Measurements from ENCODE around the gene HS6ST2.

The HS6ST2 gene

GRCh38 chrX:132916349-132916748 lies 42.1 kb downstream of the HS6ST2 start:
- no peak for TF ChIP-seq ZNF521 (tag by site-specific recombination; IDR thresholded peaks at IDR 0.05)
- TF ChIP-seq ZBTB17 (tag by site-specific recombination; IDR thresholded peaks at IDR 0.05), result no peak
- TF ChIP-seq ZSCAN30 (tag by site-specific recombination; IDR thresholded peaks at IDR 0.05), result no peak
- no peak for TF ChIP-seq ZBTB6 (tag by site-specific recombination; IDR thresholded peaks at IDR 0.05)
- no peak for TF ChIP-seq ZNF398 (tag by site-specific recombination; IDR thresholded peaks at IDR 0.05)
- no peak for TF ChIP-seq PATZ1 (tag by site-specific recombination; IDR thresholded peaks at IDR 0.05)
- no peak for TF ChIP-seq ZNF48 (tag by site-specific recombination; IDR thresholded peaks at IDR 0.05)
- no peak for TF ChIP-seq ZNF362 (tag by site-specific recombination; IDR thresholded peaks at IDR 0.05)
- no peak for TF ChIP-seq YY2 (tag by site-specific recombination; IDR thresholded peaks at IDR 0.05)
- no peak for TF ChIP-seq REPIN1 (tag by site-specific recombination; IDR thresholded peaks at IDR 0.05; ENCODE audit: low read depth)
- TF ChIP-seq GFI1B (tag by site-specific recombination; IDR thresholded peaks at IDR 0.05), result no peak
- no peak for TF ChIP-seq ZNF488 (tag by site-specific recombination; IDR thresholded peaks at IDR 0.05)
- no peak for TF ChIP-seq KLF7 (tag by site-specific recombination; IDR thresholded peaks at IDR 0.05; ENCODE audit: borderline replicate concordance)
- TF ChIP-seq ZNF560 (tag by site-specific recombination; IDR thresholded peaks at IDR 0.05; ENCODE audit: borderline replicate concordance), result no peak
- TF ChIP-seq ZFP41 (tag by site-specific recombination; IDR thresholded peaks at IDR 0.05; ENCODE audit: borderline replicate concordance), result no peak
- no peak for TF ChIP-seq BCL6B (tag by site-specific recombination; IDR thresholded peaks at IDR 0.05)
- no peak for TF ChIP-seq HOXC10 (CRISPR knock-in tag; IDR thresholded peaks at IDR 0.05)
- TF ChIP-seq ZFP3 (tag by site-specific recombination; IDR thresholded peaks at IDR 0.05; ENCODE audit: low read depth), result no peak
- no peak for TF ChIP-seq ZNF792 (tag by site-specific recombination; IDR thresholded peaks at IDR 0.05)
- no peak for TF ChIP-seq HOXA7 (CRISPR knock-in tag; IDR thresholded peaks at IDR 0.05; ENCODE audit: borderline replicate concordance)
- H3K36me3 ChIP-seq (ENCODE audit: control insufficient read depth in 2 of 2, insufficient read depth in 1 of 2, low read length in 2 of 2), result no peaks in the 10 kb centered on the region
- ChIA-PET POLR2A (no interaction called here), CTCF (no interaction called here)
- no peaks in the 10 kb centered on the region for H3K4me1 ChIP-seq (ENCODE audit: control insufficient read depth, insufficient read depth, low read length)
- H3K9me3 ChIP-seq (ENCODE audit: control insufficient read depth, insufficient read depth, low read depth, low read length), result peaks cover 2% of the 10 kb centered on the region; the same call in 1 of the 2 replicates
- no peak overlapping the region for H3K4me3 ChIP-seq (ENCODE audit: low read depth, low read length)
- H3K27ac ChIP-seq (ENCODE audit: extremely low read depth, low read depth, low read length), result no peak overlapping the region
